Measurements from ENCODE around the gene COX7A2L. TPM values are rescaled to one million over a fixed set of nuclear protein-coding genes. Genes with fewer than 3 reads are reported as not detected.

COX7A2L gene
- total RNA-seq, 2 donors from 2014 or later: 167 to 170 TPM

DNA sequence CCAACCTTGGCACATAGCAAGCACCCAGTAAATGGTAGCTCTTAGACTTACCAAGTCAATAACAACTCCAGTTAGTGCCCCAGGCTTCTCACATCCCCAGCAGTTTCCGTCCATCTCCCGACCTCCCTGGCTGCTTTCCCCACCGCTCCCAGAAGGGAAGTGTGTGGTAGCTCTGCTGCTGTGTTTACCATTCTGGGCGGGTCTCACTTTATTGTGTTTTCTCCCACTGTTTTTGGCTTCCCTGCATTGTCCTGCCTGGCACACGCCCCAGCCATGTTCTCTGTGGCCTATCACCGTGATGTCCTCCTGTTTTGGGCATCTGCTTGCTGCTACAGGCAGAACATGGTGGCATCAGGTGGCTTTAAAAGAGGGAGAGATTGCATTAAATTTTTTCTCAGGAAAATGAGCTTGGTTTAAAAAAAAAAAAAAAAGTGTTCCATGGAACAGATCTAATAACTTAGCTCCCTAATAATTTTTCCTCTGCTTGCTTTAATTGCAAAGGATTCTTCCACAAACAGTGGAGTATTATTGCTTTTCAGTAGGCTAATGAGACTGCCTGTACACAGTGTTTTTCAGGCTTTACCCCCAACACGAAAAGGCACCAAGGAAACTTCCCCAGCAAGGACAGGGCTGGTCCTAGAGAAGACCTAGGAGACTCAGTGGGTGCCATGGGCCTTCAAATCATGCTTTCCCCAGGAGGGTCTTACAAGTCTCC lies 8.0 kb upstream of the COX7A2L start:
- DNase-seq (ENCODE audit: low spot score): peak; percentile 91
- 35% methylated on average over 7 of the region's 7 CpGs for WGBS
- H3K9me3 ChIP-seq: no peaks in the 10 kb centered on the region
- peak overlapping the region; percentile 56 to 67 for H3K27ac ChIP-seq
- no peaks in the 10 kb centered on the region for H3K27me3 ChIP-seq (replicated peaks; ENCODE audit: insufficient read depth)
- peak; percentile 89 for TF ChIP-seq POLR2AphosphoS5 (IDR thresholded peaks at IDR 0.05)
- TF ChIP-seq, protein P1, sequence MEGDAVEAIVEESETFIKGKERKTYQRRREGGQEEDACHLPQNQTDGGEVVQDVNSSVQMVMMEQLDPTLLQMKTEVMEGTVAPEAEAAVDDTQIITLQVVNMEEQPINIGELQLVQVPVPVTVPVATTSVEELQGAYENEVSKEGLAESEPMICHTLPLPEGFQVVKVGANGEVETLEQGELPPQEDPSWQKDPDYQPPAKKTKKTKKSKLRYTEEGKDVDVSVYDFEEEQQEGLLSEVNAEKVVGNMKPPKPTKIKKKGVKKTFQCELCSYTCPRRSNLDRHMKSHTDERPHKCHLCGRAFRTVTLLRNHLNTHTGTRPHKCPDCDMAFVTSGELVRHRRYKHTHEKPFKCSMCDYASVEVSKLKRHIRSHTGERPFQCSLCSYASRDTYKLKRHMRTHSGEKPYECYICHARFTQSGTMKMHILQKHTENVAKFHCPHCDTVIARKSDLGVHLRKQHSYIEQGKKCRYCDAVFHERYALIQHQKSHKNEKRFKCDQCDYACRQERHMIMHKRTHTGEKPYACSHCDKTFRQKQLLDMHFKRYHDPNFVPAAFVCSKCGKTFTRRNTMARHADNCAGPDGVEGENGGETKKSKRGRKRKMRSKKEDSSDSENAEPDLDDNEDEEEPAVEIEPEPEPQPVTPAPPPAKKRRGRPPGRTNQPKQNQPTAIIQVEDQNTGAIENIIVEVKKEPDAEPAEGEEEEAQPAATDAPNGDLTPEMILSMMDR (IDR thresholded peaks at IDR 0.05): no peak
- no peaks in the 10 kb centered on the region for H3K36me3 ChIP-seq
- intact Hi-C loops (cut with DNase I): loop anchor here (10.0 kb wide), 1 partner anchor 274 kb away; no protein-coding TSS in a partner anchor
- no peak overlapping the region for H3K4me3 ChIP-seq
- peaks cover 23% of the 10 kb centered on the region for H3K4me1 ChIP-seq (replicated peaks)

DNA sequence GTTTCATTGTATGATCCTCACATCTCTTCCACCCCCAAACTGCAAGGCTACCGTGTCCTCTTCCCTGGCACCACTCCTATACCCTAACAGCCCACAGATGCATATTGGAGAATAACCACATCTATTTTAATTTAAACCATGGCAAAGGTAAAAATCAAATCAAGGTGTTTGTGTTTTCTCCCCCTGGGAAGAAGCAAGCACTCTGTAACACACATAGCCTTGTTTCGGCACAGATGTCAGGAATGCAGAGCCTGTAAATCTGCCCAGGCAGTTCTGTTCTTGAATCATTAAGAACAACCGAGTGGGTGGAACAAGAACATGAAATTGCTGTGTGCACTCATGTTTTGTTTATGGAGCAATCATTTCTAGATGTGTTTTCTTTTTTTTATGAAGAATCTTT lies 6.8 kb upstream of the COX7A2L start:
- 17% methylated on average over 3 of the region's 3 CpGs for WGBS
- peak overlapping the region; percentile 47 to 56 for H3K27ac ChIP-seq
- peak; percentile 55 for DNase-seq (ENCODE audit: low spot score)
- peaks cover 23% of the 10 kb centered on the region for H3K4me1 ChIP-seq (replicated peaks)
- no peaks in the 10 kb centered on the region for H3K27me3 ChIP-seq (replicated peaks; ENCODE audit: insufficient read depth)
- intact Hi-C loops (cut with DNase I): loop anchor here (10.0 kb wide), 1 partner anchor 273 kb away; no protein-coding TSS in a partner anchor
- TF ChIP-seq, protein P1 (IDR thresholded peaks at IDR 0.05): no peak
- peak; percentile 59 for TF ChIP-seq POLR2AphosphoS5 (IDR thresholded peaks at IDR 0.05)
- no peaks in the 10 kb centered on the region for H3K9me3 ChIP-seq
- H3K36me3 ChIP-seq: no peaks in the 10 kb centered on the region
- peak overlapping the region in 1 of 2 donors; percentile 6 for H3K4me3 ChIP-seq

DNA sequence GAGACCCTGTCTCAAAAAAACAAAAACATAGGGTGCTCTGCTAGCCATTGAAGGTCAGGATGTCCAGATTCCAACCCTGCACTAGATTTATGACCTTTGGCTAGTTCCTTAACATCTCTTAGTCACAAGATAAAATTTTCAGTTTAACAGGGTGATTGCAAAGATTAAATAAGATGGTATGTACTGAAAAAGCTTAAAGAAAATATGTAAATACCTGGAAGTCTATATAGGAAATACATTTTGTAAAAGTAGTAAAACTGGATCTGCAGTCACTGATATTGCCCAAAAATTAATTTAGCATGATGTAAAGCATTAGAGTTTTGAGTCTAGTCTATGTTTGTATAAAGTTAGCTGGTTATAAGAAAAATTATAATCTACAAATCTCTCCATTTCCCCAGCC lies 5.4 kb upstream of the COX7A2L start:
- TF ChIP-seq, protein P1 (IDR thresholded peaks at IDR 0.05): no peak
- TF ChIP-seq POLR2AphosphoS5 (IDR thresholded peaks at IDR 0.05): no peak
- no peak for TF ChIP-seq POLR2A (IDR thresholded peaks at IDR 0.05)
- Histone ChIP-seq H3K4me1 (replicated peaks) (peaks cover 15% of the 10 kb centered on the region), H3K9me3 (no peaks in the 10 kb centered on the region), H3K4me3 (no peak overlapping the region), H3K27ac (no peak overlapping the region), H3K27me3 (replicated peaks; ENCODE audit: insufficient read depth) (no peaks in the 10 kb centered on the region), H3K36me3 (no peaks in the 10 kb centered on the region)
- DNase-seq (ENCODE audit: low spot score): no peak
- intact Hi-C loops (cut with DNase I): loop anchor here (10.0 kb wide), 1 partner anchor 272 kb away; no protein-coding TSS in a partner anchor

DNA sequence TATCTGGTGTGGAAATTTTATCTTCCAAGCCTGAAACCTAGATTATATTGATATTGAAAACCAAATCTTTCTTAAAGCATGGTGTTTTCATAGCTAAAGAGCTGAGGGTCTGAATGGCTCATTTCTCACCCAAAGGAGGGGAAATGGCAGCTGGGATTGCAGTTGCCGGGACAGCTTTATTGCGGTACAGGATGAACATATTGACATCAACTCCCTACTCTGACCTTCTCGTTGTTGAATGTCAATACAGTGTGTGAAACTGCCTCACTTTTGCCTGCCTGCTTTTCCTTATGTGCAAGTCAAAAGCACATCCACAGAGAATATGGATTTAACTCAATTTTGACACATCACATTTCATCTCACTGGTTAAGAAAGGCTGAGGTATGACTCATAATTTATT lies 3.6 kb upstream of the COX7A2L start:
- H3K27ac ChIP-seq: no peak overlapping the region
- no peak overlapping the region for H3K4me3 ChIP-seq
- intact Hi-C loops (cut with DNase I): loop anchor here (10.0 kb wide), 1 partner anchor 270 kb away; no protein-coding TSS in a partner anchor
- peaks cover 13% of the 10 kb centered on the region for H3K4me1 ChIP-seq (replicated peaks)
- TF ChIP-seq POLR2A (IDR thresholded peaks at IDR 0.05) (no peak), POLR2AphosphoS5 (IDR thresholded peaks at IDR 0.05) (no peak)
- TF ChIP-seq, protein P1 (IDR thresholded peaks at IDR 0.05): no peak
- 62% methylated on average over 3 of the region's 3 CpGs for WGBS
- H3K9me3 ChIP-seq: no peaks in the 10 kb centered on the region
- H3K27me3 ChIP-seq (replicated peaks; ENCODE audit: insufficient read depth): no peaks in the 10 kb centered on the region
- no peak for DNase-seq (ENCODE audit: low spot score)
- no peaks in the 10 kb centered on the region for H3K36me3 ChIP-seq

DNA sequence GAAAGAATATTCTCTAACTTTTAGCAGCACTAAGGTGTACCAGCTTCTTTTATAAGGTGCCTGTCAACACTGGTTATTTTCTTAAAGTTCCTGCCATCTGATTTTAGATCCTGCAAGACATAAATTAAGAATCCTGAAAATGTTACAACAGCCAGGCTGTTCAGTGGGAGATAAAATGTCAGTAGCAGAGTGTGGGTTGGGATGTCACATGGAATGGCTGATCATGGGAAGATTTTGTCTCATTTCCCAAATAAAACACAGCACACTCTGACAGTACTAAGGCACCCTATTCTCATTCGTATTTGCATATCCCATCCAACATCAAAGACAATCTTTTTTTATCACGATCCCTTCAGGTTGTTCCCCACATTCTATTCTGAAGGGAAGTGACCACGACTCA lies 2.4 kb upstream of the COX7A2L start:
- 80% methylated on average over 3 of the region's 3 CpGs for WGBS
- no peaks in the 10 kb centered on the region for H3K27me3 ChIP-seq (replicated peaks; ENCODE audit: insufficient read depth)
- no peak overlapping the region for H3K27ac ChIP-seq
- DNase-seq (ENCODE audit: low spot score): no peak
- H3K9me3 ChIP-seq: no peaks in the 10 kb centered on the region
- TF ChIP-seq, protein P1 (IDR thresholded peaks at IDR 0.05): no peak
- TF ChIP-seq POLR2AphosphoS5 (IDR thresholded peaks at IDR 0.05) (no peak), POLR2A (IDR thresholded peaks at IDR 0.05) (no peak)
- no peaks in the 10 kb centered on the region for H3K36me3 ChIP-seq
- H3K4me1 ChIP-seq (replicated peaks): peaks cover 11% of the 10 kb centered on the region
- no peak overlapping the region for H3K4me3 ChIP-seq
- intact Hi-C loops (cut with DNase I): loop anchor here (10.0 kb wide), 1 partner anchor 269 kb away; no protein-coding TSS in a partner anchor
